Measurements from ENCODE around the gene RPRM. TPM values are rescaled to one million over a fixed set of nuclear protein-coding genes. Genes with fewer than 3 reads are reported as not detected.

RPRM gene
- total and polyA plus RNA-seq, 8 donors, result 0.16 to 0.42 (median 0.23) TPM; not detected in 5

- intact Hi-C loops (cut with DNase I), result no loop called here
- Histone ChIP-seq H3K4me3 (no peak overlapping the region), H3K27ac (no peak overlapping the region), H3K27me3 (no peaks in the 10 kb centered on the region), H3K4me1 (peaks cover 0 to 12% (median 5%) of the 10 kb centered on the region in 3 donors), H3K9me3 (no peaks in the 10 kb centered on the region), H3K36me3 (no peaks in the 10 kb centered on the region)
- DNase-seq (no peak), ATAC-seq (no peak), FAIRE-seq (no peak)
- 81 to 83% methylated on average over 1 of the region's 1 CpG for WGBS, 2 donors
- TF ChIP-seq CTCF (IDR thresholded peaks at IDR 0.05), result no peak
Observed at GRCh38 chr2:153431114-153431513, 47.4 kb downstream of the RPRM start.

Data from pancreas (tissue), 10 donors.